GM08714 (cell line): Measurements from ENCODE around the gene FAM89B.
"Not testable (repeated sequence)": the region's sequence is repeated elsewhere in the genome, so short reads cannot be mapped to it uniquely, and the experiment has no call there.

Experiments used
- H3K4me3 ChIP-seq: fragments of 200-500 bp; sonication (Bioruptor generic); 2 replicates; pipeline ENCODE4 v1.5.1; 2014; ENCODE audit warnings: mild to moderate bottlenecking, low read length, inconsistent platforms
- ZNF274 ChIP-seq: IDR thresholded peaks from 2 replicates; pipeline ENCODE4 v1.6.1; 2012; ENCODE audit warnings: mild to moderate bottlenecking, low read depth, low read length

FAM89B gene

DNA sequence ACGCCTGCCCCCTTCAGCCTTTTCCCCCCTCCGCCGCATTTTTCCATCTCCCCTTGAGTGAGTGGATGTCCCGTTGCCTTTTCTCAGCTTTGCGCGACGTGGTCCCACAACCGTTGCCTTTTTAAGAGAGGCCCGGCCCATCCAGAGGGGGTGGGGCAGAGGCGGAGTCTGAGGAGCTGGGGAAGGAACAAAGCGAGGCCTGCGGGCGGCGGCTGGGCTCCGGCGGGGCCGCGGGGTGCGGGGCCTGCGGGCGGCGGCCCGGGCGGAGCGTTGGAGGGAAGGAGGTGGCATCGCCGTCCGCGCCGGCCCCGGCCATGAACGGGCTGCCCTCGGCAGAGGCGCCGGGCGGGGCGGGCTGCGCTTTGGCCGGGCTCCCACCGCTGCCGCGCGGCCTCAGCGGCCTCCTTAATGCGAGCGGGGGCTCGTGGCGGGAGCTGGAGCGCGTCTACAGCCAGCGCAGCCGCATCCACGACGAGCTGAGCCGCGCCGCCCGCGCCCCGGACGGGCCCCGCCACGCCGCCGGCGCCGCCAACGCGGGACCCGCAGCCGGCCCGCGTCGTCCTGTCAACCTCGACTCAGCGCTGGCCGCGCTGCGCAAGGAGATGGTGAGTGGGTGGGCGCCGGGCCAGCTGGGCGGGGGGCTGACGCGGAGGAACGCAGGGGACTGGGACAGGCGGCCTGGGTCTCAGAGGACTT, at the start of gene FAM89B:
Gene FAM89B, plus strand, starts transcription at position 183 of the 696 bp plus-strand sequence. Its CDS starts 132 bp downstream, at position 315.
- no peak for TF ChIP-seq ZNF274
- peak within 1 kb of the TSS; percentile 70 for H3K4me3 ChIP-seq

DNA sequence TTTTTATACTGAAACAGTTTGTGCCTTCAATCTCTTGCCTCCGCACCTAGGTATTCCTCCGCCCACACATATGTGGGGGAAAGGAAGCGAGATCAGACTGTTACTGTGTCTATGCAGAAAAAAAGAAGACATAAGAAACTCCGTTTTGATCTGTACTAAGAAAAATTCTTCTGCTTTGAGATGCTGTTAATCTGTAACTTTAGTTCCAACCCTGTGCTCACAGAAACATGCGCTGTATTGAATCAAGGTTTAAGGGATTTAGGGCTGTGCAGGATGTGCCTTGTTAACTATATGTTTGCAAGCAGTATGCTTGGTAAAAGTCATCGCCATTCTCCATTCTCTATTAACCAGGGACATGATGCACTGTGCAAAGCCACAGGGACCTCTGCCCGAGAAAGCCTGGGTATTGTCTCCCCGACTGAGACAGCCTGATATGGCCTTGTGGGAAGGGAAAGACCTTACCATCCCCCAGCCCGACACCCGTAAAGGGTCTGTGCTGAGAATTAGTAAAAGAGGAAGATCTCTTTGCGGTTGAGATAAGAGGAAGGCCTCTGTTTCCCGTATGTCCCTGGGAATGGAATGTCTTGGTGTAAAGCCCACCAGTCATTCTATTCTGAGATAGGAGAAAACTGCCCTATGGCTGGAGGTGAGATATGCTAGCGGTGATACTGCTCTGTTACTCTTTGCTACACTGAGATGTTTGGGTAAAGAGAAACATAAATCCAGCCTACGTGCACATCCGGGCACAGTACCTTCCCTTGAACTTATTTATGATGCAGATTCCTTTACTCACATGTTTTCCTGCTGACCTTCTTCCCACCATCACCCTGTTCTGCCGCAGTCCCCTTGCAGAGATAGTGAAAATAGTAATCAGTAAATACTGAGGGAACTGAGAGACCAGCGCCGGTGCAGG, 49.4 kb upstream of the FAM89B start:
- H3K4me3 ChIP-seq = peak overlapping the region; percentile 46; the same call in 1 of the 2 replicates

DNA sequence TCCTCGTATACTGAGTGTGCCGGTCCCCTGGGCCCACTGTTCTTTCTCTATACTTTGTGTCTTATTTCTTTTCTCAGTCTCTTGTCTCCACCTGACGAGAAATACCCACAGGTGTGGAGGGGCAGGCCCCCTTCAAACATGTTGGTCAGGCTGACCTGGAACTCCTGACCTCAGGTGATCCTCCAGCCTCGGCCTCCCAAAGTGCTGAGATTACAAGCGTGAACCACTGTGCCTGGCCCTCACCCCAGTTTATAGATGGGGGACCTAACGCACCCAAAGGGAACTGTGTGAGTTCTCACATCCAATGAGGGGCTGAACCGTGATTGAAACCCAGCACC, 48.7 kb upstream of the FAM89B start:
- H3K4me3 ChIP-seq = not testable (repeated sequence)

DNA sequence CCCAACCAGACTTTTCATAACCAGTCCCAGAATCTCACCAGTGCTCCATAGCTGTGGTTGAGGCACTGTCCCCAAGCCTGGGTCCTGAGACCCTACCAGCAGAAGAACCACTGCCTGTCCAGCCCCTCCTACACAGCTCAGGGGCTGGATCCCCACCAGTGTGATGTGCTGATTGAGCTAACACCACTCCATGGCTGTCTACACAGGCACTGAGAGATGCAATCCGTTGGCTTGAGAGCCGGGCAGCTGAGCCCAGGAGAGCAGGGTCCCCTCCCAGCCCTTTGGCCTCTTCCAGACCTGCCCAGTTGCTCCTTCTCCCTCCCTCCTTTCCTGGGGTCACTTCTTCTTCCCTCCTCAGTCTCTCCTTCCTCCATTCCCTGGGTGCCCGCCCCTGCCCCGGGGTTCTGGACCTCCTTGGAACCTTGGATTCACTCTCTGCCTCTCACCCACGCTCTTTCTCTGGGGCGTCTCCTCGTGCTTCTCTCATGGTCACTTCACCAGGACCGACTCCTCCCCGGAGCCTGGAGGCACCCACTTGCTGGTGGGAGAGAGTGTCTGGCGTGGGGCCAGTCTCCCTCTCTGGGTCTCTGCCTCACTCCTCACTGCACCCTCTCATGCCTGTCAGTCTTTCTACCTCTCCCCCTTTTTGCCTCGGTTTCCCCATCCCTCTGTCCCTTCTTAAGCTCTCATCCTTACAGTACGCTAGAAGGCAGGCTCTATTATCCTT, 48.2 kb upstream of the FAM89B start:
- no peak overlapping the region; the same call in 1 of the 2 replicates for H3K4me3 ChIP-seq
- TF ChIP-seq ZNF274 = no peak

DNA sequence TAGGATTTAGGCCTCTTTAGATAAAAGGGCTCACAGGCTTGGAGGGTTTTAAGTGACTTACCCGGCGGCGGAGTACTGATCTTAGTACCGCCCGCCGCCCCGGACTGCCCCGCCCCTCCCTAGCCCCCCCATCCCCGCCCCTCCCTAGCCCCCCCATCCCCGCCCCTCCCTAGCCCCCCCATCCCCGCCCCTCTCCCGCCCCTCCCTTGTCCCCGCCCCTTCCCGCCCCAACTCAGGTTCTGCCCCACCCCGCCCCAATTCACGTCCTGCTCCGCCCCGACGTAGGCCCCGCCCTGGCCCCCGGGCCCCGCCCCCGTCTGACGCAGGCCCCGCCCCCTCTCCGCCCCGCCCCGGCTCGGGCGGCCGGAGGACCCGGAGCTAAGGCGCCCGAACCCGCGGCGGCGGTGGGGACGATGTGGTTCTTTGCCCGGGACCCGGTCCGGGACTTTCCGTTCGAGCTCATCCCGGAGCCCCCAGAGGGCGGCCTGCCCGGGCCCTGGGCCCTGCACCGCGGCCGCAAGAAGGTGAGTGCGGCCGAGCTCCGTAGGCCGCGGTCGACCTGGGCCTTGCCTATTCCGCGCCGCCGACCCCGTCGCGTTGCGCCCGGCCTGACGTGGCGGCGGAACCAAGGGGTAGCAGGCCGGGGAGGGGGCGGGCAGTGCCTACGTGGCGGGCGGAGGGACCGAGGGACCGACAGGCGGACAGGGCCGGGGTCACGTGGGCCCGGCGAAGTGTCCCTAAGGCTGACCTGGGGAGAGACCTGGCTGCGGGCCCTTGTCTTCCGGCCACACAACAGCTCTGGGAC, 47.4 kb upstream of the FAM89B start, which contains the start of gene SCYL1:
Gene SCYL1, plus strand, starts transcription at position 343 of the 805 bp plus-strand sequence. Its CDS starts 71 bp downstream, at position 414.
- TF ChIP-seq ZNF274 = no peak
- H3K4me3 ChIP-seq = peak within 1 kb of the TSS; percentile 79

DNA sequence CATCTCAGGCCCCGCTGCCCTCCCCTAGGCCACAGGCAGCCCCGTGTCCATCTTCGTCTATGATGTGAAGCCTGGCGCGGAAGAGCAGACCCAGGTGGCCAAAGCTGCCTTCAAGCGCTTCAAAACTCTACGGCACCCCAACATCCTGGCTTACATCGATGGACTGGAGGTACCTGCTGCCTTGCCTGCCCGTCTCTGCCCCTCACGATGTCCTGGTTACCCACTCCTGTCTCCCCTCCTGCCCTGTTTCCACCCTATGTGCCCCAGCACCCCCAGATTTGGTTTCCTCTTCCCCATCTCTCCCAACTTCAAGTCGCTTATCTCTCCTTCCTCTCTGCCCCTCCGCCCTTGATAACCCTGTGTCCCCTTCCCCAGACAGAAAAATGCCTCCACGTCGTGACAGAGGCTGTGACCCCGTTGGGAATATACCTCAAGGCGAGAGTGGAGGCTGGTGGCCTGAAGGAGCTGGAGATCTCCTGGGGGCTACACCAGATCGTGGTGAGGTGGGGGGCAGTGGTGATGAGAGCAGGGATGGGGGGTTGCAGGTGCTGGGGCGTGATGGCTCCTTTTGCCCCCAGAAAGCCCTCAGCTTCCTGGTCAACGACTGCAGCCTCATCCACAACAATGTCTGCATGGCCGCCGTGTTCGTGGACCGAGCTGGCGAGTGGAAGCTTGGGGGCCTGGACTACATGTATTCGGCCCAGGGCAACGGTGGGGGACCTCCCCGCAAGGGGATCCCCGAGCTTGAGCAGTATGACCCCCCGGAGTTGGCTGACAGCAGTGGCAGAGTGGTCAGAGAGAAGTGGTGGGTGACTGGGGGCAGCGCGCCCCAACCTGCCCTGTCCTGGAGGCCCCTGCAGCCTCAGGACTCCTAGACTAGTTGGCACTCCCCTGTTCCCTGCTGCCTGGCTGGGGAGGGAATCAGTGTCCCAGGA, 46.5 kb upstream of the FAM89B start:
- no peak for TF ChIP-seq ZNF274
- peak overlapping the region; percentile 79 for H3K4me3 ChIP-seq

DNA sequence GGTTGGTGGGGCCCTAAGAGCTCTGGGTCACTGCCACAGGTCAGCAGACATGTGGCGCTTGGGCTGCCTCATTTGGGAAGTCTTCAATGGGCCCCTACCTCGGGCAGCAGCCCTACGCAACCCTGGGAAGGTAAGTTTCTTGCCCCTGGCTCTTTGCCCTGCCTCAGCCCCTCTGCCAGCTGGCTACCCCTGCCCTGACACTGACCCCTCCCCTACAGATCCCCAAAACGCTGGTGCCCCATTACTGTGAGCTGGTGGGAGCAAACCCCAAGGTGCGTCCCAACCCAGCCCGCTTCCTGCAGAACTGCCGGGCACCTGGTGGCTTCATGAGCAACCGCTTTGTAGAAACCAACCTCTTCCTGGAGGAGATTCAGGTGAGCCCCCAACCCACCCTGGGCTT, 45.6 kb upstream of the FAM89B start:
- TF ChIP-seq ZNF274 = no peak
- no peak overlapping the region for H3K4me3 ChIP-seq

DNA sequence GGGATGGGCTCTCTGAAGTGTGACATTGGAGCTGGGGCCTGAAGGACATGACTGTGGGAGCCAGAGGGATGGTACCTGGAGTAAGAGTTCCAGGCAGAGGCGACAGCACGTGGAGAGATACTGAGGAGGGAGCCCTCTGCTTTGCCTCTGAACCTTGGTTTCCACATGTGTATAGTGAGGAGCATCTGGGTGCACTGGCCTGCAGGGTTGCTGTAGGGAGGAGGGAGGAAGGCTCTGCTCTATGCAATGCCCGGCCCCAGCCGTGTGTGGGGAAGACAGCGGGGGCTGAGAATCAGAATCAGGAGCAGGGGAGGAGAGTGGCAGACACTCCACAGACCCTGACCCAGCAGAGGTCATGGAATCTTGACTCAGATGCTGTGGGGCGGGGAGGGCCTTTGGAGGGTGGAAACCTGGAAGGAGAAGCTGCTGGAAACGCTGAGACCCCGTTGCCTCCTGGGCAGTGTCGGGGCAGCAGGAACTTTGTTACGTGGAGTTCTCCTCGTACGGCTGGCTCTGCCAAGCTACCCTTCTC, 43.5 kb upstream of the FAM89B start:
- H3K4me3 ChIP-seq = no peak overlapping the region
- no peak for TF ChIP-seq ZNF274

DNA sequence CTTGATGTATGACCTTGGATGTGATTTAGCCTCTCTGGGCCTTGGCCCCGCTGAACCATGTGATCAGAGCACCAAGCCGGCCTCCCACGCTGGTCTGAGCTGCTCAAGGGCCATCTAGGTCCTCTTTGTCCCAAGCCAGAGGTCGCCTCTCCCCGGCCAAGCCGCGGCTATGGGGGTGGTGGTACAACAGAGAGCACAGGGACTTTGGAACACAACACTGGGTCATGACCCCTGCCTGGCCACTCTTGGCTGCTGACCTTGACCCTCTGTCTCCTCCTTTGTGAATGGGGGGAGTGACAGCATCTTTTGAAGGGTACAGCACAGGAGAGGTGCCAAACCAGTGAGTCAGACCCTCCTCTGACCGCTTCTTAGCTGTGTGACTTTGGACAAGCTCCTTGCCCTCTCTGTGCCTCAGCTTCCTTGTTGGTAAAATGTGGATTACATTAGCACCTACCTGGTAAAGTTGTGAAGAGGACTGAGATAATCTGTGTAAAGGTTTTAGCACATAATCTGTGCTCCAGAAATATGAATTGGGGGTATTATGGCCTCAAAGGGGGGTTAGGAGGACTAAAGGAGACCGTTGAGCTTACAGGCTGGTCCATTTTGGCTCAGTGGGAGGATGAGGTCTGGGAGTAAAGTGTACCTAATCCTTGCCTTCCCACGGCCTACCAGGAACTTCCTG, 42.7 kb upstream of the FAM89B start:
- no peak for TF ChIP-seq ZNF274
- no peak overlapping the region for H3K4me3 ChIP-seq

DNA sequence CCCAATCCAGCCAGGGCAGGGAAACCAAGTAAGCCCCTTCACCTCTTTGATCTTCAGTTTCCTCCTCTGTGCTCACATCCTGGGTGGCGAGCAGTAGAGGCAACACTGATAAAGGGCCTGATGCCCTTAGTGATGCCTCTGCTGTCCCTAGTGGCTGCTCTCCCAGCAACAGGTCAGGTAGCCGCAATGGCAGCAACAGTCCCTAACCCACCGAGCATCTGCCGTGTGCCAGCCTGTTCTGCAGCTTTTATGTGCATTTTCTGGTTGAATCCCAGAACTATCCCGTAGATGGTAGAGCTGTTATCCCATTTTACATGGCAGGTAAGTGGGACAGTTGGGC, 42.2 kb upstream of the FAM89B start:
- TF ChIP-seq ZNF274 = no peak
- H3K4me3 ChIP-seq = no peak overlapping the region

DNA sequence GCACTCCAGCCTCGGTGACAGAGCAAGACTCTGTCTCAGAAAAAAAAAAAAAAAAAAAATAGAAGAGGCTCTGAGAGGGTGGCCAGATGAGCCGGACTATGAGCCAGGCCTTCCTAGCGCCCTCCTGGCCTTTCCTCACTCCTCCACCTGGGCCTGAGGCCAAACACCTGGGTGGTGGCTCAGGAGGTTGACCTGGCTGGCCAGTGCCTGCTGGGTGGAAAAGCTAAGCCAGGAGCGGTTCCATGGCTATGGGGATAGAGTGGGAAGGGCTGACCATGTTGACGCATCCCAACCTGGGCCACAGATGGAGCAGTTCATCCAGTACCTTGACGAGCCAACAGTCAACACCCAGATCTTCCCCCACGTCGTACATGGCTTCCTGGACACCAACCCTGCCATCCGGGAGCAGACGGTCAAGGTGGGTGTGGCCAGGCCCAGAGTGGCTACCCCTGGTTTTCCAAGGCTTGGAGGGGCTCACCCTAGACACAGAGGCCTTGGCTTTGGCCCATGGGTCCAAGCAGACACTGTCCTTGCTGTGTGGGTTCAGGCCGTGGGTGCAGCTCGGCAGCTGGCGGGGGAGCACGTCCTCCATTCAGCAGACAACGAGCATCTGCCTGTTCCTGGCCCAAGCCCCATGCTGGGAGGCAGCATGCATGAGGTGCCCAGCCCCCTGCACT, 39.8 kb upstream of the FAM89B start:
- H3K4me3 ChIP-seq = no peak overlapping the region
- TF ChIP-seq ZNF274 = no peak

DNA sequence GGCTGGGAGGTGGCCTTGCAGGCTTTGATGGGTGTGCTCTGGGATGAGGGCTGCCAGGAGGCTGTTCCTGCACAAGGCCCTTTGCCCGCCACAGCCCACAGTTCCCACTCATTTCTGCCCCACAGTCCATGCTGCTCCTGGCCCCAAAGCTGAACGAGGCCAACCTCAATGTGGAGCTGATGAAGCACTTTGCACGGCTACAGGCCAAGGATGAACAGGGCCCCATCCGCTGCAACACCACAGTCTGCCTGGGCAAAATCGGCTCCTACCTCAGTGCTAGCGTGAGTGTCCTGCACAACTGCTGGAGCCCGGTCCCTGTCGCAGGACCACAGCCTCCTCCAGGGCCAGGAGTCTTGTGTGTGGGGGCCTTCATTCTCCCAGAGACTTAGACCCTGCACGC, 37.2 kb upstream of the FAM89B start:
- no peak overlapping the region for H3K4me3 ChIP-seq
- no peak for TF ChIP-seq ZNF274
